NCI-H1048 (cell line): ENCODE data around the gene TAL2.

Source experiments
- DNase-seq: peaks from one replicate; lab custom pipeline; 2025; lab: John Stamatoyannopoulos, UW

TAL2 gene

DNA sequence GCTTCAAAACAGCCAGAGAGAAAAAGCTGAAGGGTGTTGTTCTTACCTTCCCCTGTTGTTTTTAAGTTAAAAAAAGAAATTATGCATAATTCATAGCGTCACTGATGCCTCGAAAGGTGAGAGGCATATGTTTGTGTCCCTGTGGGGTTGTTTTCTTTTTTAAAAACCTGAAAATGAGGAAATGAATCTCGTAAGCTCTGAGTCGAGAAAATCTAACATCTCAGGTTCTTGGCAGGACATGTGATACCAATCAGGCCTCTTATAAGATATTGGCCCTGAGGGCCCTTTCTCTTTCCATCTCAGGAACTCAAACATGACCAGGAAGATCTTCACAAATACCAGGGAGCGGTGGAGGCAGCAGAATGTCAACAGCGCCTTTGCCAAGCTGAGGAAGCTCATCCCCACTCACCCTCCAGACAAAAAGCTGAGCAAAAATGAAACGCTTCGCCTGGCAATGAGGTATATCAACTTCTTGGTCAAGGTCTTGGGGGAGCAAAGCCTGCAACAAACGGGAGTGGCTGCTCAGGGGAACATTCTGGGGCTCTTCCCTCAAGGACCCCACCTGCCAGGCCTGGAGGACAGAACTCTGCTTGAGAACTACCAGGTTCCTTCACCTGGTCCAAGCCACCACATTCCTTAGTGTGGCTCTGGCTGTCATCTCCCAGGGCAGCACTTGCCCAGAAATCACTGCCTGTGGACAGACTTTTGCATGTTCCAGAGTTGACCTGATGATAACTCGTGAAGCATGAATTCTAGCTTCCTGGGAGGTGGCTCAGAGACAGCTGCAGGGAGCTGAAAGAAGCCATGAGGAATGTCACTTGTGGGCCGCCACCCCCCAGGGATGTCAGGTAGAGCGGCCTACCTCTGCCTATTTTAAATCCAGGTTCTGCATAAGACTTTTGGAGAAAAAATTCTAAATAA, at the start of gene TAL2:
TSS of gene TAL2 (plus strand) at position 274 of the 921 bp plus-strand sequence. CDS start at position 314, 40 bp downstream.
- no peak for DNase-seq

DNA sequence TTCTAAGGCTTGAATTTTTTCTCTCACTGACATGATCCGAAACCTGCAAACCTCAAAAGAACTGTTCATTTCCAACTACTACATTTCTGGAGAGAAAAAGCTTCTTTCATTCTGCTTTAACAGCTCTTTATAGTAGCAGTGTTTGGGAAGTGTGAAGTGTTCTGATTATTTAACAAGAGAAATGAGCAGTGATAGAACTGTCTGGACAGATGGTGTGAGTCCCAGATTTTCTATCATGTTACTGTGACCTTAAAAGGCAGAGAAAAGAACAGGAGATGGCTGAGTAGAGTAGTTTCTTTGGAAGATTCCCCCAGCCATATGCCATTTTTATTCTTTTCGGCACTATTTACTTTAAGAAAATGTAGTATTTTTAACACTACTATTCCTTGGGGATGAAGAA, 41.3 kb upstream of the TAL2 start:
- no peak for DNase-seq

DNA sequence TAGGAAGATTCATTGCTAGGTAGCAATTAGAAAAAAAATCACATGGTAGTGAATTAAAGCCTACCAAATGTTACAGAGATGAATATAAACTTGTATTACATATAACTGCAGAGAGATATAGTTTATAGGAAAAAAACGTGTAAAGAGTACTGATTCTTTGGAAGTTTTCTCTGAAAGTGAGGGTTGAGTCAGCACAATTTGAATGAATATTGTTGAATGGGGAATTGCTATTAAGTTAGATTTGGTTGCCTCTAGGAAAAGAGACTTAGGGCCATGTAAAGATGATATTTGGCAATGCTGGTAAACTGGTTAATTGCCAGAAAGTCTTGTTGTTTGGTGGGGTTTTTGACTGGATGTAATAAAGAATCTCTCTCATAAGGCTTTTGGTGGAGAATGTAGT, 37.2 kb upstream of the TAL2 start:
- DNase-seq, result no peak

DNA sequence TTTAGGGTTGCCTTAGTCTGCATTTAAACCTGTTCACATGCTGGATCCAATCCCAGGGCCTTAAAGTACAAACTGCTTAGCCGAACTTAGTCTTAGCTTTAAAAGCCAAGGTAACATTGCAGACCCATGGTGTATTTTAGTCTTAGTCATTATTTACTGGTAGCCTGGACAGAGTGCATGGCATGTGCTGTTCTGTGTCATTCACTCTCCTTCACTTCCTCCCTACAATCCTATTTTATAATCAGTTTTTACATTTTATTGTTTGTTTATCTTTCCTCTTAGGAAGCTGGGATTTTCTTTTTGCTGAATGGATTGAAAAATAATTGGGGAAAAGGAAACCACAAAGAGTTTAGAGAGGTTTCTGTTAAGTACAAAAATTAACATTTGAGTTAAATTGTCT, 29.4 kb upstream of the TAL2 start:
- DNase-seq, result no peak

DNA sequence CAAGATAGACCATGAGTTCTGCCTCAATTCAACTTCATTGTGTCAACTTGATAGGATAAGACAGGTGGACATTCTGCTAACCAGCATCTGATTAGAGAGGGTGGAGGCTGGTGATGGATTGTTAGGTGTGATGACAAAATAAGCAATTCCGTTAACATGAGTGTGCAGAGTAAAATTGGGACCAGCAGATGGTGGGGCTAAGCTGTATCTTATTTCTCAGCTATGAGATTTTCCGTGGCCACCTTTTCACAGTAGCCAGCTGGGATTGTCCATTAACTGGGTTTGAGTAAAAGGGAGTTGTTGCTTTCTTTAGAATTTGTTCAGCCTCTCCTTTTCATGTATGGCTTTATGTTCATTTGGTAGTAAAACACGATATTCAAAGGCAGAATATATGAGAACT, 28.8 kb upstream of the TAL2 start:
- no peak for DNase-seq

DNA sequence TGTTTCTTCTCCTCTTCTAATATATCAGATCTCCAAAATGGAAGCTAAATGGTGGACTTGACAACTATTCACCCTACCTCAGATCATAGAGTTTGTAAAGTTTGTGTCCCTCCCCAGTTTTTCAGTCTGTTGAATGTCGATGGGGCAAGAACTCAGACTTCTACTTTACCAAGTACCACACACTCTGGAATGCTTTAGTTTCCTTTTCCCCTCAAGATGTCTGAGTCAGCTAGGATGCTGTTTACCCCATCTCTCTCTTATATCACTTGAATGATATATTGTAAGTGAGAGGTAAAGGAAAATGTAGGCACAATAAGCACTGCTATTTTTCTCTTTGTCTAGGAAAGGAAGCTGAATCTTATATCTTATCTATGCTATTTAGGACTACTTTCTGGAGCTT, 25.9 kb upstream of the TAL2 start:
- DNase-seq, result no peak

DNA sequence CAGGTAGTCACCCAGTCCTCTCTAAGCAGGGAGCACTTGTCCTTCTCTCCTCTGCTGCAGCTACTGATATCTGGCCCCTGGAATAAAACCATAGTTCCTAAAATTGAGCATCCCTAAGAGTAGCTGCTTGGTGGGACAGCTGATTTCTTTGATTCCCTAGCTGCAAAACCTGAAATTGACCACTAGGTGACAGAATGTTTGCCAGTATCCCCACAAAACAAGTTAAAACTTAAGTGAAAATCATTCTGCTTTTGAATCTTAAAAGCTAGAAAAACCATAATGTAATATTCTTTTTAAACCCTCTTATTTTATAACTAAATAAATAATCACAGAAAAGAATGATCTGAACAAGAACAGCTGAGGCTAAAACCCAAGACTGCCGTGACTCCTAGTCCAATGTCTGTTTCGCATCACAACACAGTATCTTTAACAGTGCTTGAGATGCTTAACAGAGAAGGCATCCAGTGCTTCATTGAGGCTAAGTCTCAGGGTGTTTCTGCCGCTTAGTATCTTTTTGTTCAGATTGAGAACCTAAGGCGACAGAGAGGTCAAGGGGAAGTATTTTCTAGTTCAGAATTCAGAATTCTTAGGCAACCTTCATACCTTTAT, 24.4 kb upstream of the TAL2 start:
- DNase-seq, result no peak

DNA sequence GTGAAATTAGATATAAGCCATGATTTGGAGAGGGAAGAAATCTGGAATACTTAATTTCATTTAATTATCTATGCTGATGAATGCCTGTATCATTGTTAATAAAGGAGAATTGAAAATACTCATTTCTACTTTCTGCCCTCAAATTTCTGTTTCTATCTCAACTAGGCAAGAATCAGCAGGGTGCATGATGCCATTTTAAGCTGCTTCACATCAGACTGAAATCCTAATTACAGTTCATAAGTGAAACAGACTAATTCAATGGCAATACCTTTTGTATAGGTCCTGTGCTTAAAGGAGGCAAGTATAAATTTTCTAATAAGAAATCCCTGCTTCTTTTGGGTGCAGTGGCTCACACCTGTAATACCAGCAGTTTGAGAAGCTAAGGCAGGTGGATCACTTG, 22.3 kb upstream of the TAL2 start:
- DNase-seq, result no peak

DNA sequence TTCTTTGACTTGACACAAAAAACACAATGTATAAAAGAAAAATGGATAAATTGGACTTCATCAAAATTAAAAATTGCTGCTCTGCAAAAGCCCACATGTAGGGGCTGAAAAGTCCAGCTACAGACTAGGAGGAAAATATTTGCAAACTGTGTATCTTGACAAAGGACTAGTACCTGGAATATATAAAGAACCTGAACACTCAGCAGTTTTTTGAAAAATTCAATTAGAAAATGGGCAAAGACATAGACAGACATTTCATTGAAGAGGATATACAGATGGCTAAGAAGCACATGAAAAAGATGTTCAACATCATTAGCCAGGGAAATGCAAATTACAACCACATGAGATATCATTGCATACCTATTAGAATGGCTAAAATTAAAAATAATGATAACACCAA, 18.5 kb upstream of the TAL2 start:
- DNase-seq, result no peak

DNA sequence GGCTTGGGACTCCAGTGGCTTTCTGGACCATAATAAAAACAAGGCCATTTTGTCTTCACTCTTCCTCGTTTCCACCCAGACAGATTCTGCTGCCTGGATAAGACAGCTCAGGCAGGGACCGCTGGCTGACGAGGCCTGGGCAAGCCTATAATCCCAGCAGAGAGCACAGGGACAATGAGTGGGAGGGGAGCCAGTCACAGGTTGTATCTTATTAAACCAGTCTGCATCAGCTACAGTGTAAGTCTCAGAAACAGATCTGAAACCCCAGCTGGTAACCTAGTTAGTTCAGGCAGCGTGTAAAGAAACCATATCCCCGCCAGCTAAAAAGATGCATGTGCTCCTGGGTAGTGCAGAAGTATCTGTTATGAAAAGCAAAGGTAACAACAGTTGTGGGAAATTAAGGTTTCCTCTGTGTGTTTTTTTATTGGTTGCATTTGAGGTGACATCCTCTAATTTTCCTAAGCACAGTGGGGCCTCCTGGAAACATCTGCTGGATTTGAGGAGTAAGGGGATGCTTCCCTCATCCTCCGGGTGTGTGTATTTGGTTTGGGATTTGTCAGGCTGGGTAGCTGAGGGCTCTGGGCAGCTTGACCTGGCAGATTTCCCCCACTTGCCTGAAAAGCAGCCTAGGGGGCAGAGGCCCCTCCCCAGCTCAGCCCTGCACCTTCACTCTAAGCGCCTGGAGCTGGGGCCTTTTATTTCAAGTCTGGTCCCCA, 15.2 kb upstream of the TAL2 start:
- no peak for DNase-seq

DNA sequence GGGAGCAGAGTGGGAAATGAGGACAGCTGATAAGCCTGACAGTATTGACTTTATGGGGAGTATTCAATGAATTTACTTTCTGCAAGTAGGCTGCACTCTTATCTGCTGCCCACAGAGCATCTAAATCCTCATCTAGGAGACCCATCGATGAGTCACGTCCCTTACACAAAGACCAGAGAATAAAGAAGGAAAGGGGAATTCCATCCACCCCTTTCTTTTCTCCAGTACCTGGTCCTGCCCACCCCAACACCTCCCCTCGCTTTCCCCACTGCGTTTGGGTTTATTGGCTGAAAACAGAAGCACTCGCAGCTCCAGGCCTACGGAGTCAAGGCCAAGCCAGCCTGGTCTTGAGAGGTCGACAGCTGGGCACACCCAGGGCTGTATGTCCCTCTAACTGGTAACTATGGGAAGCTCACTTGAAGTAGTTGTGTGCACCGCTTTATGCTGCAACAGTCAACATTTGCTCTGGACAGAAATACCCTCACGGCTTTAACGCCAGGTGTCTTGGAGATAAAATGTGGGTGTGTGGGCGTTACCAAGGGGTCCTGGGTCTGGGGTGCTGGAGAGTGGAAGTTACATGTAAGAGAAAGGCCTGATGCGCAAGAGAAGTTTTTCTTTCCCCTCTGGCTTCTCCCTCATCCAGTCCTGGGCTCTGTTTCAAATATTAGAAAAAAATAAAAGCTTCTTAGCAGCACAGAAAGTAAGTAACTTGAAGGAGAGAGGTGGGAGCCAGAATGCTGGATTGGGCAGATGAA, 14.5 kb upstream of the TAL2 start:
- DNase-seq, result no peak

DNA sequence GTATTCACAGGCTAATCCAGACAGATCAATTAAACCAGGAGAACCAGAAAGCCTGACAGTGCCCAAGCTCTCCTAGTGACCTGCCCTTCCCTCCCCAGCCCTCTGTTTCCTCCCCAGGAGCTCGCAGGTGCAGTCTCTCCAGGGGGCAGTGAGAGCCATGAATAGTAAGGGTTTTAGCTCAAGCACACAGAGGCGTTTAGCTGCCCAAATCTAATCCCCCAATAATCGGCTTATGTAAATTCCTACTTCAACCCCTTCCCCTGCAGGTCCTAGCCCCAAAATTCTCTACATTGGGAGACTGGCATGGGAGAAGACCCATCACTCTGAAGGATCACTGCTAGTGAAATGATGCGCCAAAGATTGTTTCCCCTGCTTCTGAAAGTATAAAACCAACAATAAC, 10.5 kb upstream of the TAL2 start:
- DNase-seq, result no peak

DNA sequence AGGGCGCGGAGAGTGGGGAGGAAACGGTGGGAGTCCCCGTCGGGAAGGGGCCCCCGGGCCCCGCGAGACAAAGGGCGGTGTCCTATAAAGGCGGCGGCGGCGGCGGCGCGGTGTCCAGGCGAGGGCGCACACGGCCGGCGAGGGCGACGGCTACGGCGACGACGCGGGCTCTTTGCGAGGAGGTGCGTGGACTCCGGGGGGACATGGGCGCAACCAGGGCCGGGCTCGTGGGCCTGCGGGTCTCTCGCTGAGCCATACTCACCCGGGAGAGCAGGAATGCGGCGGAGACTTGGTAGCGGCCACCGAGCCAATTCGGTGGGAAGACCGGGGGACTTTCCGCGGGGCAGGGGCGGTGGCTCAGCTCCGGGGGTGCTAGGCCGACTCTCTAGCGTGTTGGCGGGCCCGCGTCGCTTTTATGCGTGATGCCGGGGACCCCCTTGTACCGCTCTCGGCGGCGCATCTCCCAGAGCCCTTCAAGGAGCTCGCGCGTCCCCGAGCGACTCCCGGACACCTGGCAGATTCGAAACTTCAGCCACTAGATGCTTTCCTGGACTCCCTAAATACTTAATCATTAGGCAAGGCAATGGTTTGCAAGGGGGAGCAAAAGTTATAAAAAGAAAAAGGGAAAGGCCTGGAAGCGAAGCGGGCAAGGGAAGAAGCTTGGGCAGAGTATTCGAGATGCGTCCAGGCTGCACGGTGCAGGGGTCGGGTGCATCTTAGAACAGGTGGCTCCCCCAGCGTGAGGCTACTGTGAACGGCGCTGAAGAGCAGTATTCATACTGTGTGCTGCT, 5.9 kb upstream of the TAL2 start:
- no peak for DNase-seq

DNA sequence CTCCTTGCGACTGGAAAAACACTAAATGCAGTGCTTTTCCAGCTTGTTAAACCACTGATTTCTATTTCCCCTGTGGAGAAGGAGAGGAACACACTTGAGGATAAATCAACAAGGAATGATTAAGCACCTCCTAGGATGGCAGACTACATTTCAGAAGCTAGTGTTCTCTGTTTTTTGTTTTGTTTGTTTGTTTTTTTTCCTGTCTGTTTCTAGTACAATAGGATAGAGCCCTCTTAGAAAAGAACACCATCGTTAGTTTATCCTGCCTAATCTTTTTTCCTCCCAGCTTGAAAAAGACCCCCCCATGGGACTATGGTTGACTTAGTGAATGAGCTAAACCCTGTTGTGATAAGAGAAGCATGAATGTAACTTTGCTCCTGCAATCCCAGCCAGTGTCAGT, 3.9 kb upstream of the TAL2 start:
- DNase-seq, result no peak

DNA sequence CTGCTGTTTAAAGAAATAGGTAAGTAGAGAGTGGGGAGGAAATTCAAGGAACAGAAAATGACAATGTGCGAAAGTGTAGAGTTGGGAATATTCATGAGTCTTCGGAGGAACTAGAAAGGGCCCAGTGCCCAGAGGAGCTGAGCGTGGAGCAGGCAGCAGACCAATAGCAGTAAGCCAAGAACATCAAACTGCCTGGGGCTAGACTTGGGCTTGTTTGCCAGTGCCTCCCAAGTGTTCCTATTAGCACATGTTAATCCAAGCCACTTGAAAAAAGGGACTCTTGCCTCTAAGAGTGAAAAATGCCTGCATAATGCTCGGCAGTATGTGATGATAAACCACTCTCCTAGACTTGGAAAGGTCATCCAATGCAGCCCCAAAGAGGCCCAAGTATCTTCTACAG, 1.2 kb upstream of the TAL2 start:
- no peak for DNase-seq

DNA sequence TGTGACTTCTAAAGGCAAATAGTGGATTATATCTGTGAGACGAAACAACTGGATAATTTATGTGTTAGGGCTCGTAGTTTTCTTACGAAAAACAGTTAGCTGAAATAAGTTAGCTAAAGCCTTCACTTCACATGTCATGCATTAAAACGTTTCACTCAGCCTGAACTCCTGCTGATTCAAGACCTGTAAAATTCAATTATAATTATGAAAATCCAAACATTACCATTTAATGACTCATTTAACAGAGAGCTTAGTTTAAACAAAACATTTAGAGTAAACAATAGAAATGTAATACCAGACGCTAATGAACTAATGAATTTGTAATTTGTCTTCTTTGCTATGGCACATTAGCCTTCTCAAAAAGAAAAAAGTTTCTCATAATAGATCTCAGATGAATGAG, 1.7 kb downstream of the TAL2 start:
- no peak for DNase-seq

DNA sequence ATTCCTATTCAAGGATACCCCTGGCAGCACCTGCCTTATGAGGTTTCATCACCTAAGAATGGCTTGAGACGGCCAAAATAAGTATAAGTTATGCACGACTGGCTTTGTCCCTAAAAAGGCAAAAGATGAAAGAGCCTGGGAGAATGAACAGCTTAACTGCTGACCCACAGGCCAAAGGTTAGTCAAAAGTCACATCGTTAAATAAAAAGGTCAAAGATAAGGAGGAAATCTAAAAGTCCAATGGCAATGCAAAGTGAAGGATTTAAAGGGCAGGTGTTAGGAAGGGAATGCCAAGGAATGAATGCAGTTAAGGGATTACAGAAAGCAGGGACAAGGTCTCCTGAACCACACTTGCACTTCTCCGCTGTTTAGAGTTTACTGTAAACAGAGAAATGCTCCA, 5.6 kb downstream of the TAL2 start:
- DNase-seq, result no peak

DNA sequence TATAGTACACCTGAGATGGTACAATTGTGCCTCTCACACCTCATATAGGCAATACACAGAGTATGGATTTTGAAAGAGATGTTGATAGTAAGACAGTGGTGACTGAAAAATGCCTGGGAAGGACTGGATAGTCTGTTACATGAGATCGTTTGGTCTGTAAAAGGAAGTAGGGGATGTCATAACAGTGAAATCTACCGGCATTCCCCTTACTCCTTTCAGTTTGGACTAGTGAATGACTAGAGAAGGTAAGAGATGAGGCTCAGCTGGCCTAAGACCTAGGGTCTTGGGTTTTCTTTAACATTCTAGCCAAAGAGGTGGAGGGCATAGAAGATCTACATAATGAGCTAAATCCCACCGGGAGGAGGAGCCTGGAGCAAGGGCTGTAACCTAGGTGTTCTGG, 8.1 kb downstream of the TAL2 start:
- no peak for DNase-seq

DNA sequence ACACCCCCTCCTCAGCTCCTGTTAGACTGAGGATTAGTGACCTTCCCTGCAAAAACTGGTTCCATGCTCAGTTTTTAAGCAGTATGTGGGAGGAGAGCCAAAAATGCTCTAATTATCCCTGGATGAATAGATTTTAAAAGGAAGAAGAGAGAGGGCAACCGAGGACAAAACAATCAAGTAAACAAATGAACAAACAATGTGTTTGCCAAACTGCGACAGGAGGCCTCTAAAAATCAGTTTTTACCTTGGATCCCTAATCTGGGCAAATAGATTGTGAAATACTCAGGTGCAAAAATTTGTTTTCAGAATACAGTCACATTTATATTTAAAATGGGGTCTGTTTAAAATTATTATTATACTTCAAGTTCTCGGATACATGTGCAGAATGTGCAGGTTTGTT, 8.5 kb downstream of the TAL2 start:
- no peak for DNase-seq

DNA sequence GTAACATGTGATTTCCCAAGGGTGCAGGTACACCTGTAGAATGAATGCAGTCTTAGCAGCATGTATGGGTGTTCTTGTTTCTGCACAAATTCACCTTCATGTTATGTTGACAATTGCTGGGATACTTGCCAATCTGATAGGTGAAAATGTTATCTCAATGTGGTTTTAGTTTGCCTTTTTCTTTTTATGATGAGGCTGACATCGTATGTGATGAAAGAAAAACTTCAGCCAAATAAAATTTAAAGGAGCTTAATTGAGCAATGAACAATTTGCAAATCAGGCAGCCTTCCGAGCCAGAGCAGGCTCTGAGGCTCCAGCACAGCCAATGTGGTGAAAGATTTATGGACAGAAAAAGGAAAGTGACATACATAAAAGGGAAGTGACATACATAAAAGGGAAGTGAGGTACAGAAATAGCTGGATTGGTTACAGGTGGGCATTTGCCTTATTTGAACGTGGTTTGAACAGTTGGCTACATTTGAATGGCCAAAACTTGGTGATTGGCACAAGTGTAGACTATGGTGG, 10.5 kb downstream of the TAL2 start:
- DNase-seq, result peak; percentile 42

DNA sequence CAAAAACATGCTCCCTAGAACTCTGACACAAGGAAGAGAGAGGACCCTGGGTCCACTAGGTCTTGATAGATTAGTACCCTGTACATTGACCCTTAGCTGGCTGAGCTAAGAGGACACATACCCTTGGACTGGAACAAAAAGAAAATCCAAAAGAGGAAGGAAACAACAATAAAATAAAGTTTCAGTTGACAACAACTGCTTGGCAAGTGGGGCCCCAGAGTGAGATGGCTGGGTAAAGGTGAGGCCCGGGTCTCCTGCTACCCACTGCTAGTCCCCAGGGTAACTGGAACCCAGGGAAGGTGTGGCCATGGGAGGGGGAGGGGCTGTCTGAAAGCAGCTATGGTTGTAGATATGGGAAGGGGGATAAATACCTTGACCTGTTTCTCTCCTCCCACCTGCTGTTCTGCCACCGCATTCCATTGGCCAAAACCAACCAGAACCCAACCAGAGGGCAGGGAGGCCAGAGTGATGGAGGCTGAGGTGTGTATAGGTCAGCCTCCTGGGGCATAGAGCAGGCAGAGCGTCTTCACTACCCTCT, 11.7 kb downstream of the TAL2 start:
- DNase-seq, result no peak
